IMR-90 (cell line): ENCODE data around the gene RBM5.

Experiments
- CTCF ChIP-seq: conservative IDR thresholded peaks from 2 replicates; pipeline ENCODE4 v1.5.1; 2012; ENCODE audit warnings: mild to moderate bottlenecking, low read depth, low read length, improper control_type of control experiment
- POLR2A ChIP-seq: IDR thresholded peaks from 2 replicates; pipeline ENCODE4 v1.6.1; 2012; ENCODE audit warnings: mild to moderate bottlenecking, low read depth, low read length
- RAD21 ChIP-seq: IDR thresholded peaks from 2 replicates; pipeline ENCODE4 v1.6.1; 2012; ENCODE audit warnings: low read length, improper control_type of control experiment
- TF ChIP-seq, protein P1 (sequence below): fragments of 150-350 bp; IDR thresholded peaks from 2 replicates; pipeline ENCODE4 v1.6.1; 2017; ENCODE audit warnings: mild to moderate bottlenecking, antibody characterized with exemption, low read length, low read depth

- no peak for TF ChIP-seq CTCF
- TF ChIP-seq POLR2A, result no peak
- TF ChIP-seq, protein P1, sequence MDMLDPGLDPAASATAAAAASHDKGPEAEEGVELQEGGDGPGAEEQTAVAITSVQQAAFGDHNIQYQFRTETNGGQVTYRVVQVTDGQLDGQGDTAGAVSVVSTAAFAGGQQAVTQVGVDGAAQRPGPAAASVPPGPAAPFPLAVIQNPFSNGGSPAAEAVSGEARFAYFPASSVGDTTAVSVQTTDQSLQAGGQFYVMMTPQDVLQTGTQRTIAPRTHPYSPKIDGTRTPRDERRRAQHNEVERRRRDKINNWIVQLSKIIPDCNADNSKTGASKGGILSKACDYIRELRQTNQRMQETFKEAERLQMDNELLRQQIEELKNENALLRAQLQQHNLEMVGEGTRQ, result no peak
- TF ChIP-seq RAD21, result no peak
Observed at GRCh38 chr3:50044976-50045375, 43.7 kb upstream of the RBM5 start.
